GM12875 (cell line): ENCODE results near the gene COX7A2.

ENCODE experiments used
- H3K4me3 ChIP-seq: one replicate; pipeline ENCODE4 v1.5.1; 2011; ENCODE audit warnings: low read depth, low read length, control low read depth
- CTCF ChIP-seq: IDR thresholded peaks from 2 replicates; pipeline ENCODE4 v1.5.1; 2011; ENCODE audit warnings: low read depth, mild to moderate bottlenecking, control low read depth, inconsistent platforms, low read length, moderate library complexity, borderline replicate concordance; ENCODE audit not compliant: insufficient read depth

The COX7A2 gene

GRCh38 chr6:75287424-75287823 is 43.8 kb upstream of the COX7A2 start:
- no peak overlapping the region for H3K4me3 ChIP-seq
- no peak for TF ChIP-seq CTCF

- no peak for TF ChIP-seq CTCF
These were observed 43.4 kb upstream of the COX7A2 start for GRCh38 chr6:75286955-75287354.

GRCh38 chr6:75285283-75285639 is 41.7 kb upstream of the COX7A2 start:
- no peak for TF ChIP-seq CTCF
- peak overlapping the region; percentile 90 for H3K4me3 ChIP-seq

More at GRCh38 chr6:75286955-75287354, 43.4 kb upstream of the COX7A2 start:
- H3K4me3 ChIP-seq, result no peak overlapping the region

GRCh38 chr6:75284632-75285282 is 41.2 kb upstream of the COX7A2 start, which contains the start of gene TMEM30A:
Gene TMEM30A (minus strand): TSS chr6:75284792. CDS start chr6:75284638, 154 bp downstream.
- no peak for TF ChIP-seq CTCF
- peak within 1 kb of the TSS; percentile 90 for H3K4me3 ChIP-seq

- no peak for TF ChIP-seq CTCF
- H3K4me3 ChIP-seq, result peak overlapping the region; percentile 90
These were observed 40.5 kb upstream of the COX7A2 start for GRCh38 chr6:75283907-75284631.

GRCh38 chr6:75282706-75283105 is 39.1 kb upstream of the COX7A2 start:
- peak overlapping the region; percentile 13 for H3K4me3 ChIP-seq
- no peak for TF ChIP-seq CTCF

- no peak for TF ChIP-seq CTCF
These were observed 38.1 kb upstream of the COX7A2 start for GRCh38 chr6:75281653-75282052.

More at GRCh38 chr6:75281653-75282052, 38.1 kb upstream of the COX7A2 start:
- H3K4me3 ChIP-seq, result no peak overlapping the region
